IMR-90 (cell line): Measurements from ENCODE around the gene CLDN34. TPM values are rescaled to one million over a fixed set of nuclear protein-coding genes. Genes with fewer than 3 reads are reported as not detected.

ENCODE experiments used
- ATAC-seq: fragments of 200-7000 bp; cut with Tn5 transposase; 2 replicates; pipeline ENCODE4 v1.9.1; 2020; ENCODE audit warnings: low read depth, mild to moderate bottlenecking, moderate library complexity
- BruUV-seq: library from RNA; stranded (reverse); fragments of 400-500 nt; replicated peaks from 2 replicates; lab custom pipeline; 2021; lab: Mats Ljungman, UMichigan
- CTCF ChIA-PET: fragments of 300-600 bp; formaldehyde crosslinking; extraction: SDS; loops from one replicate; lab custom pipeline; 2021; ENCODE audit warnings: antibody characterized with exemption; lab: Yijun Ruan, JAX
- POLR2A ChIA-PET: fragments of 300-600 bp; sonication (Branson Sonifier 250); formaldehyde crosslinking; loops from one replicate; lab custom pipeline; 2022; ENCODE audit warnings: antibody characterized with exemption; ENCODE audit not compliant: unreplicated experiment; lab: Charles Lee
- DNase-seq: peaks from one replicate; pipeline ENCODE4 v3.0.0; 2013
- H2AFZ ChIP-seq: replicated peaks from 2 replicates; pipeline ENCODE3; 2013; ENCODE audit warnings: low read length, mild to moderate bottlenecking; ENCODE audit not compliant: poor library complexity
- H2AK5ac ChIP-seq: 2 replicates; pipeline ENCODE4 v1.6.1; 2013; ENCODE audit warnings: low read depth, low read length, inconsistent platforms
- H2AK9ac ChIP-seq: replicated peaks from 2 replicates; pipeline ENCODE3; 2013; ENCODE audit warnings: mild to moderate bottlenecking, low read depth, low read length, moderate library complexity; ENCODE audit not compliant: poor library complexity
- H2BK120ac ChIP-seq: 2 replicates; pipeline ENCODE4 v1.6.1; 2013; ENCODE audit warnings: low read depth, low read length, inconsistent platforms
- H2BK15ac ChIP-seq: 3 replicates; pipeline ENCODE4 v1.6.1; 2013; ENCODE audit warnings: low read depth, low read length, inconsistent platforms
- H2BK20ac ChIP-seq: 2 replicates; pipeline ENCODE4 v1.6.1; 2013; ENCODE audit warnings: low read depth, mild to moderate bottlenecking, inconsistent platforms, low read length, moderate library complexity
- H2BK5ac ChIP-seq: 2 replicates; pipeline ENCODE4 v1.6.1; 2013; ENCODE audit warnings: mild to moderate bottlenecking, low read depth, low read length, inconsistent platforms; ENCODE audit not compliant: poor library complexity, severe bottlenecking
- H3K14ac ChIP-seq: replicated peaks from 2 replicates; pipeline ENCODE4 v1.6.1; 2013; ENCODE audit warnings: low read depth, low read length, inconsistent platforms
- H3K18ac ChIP-seq: 2 replicates; pipeline ENCODE4 v1.6.1; 2013; ENCODE audit warnings: low read depth, low read length, control low read depth
- H3K23ac ChIP-seq: 2 replicates; pipeline ENCODE4 v1.6.1; 2013; ENCODE audit warnings: low read depth, low read length, inconsistent platforms
- H3K27ac ChIP-seq: 2 replicates; pipeline ENCODE4 v1.5.1; 2013; ENCODE audit warnings: mild to moderate bottlenecking, control low read depth, low read length; ENCODE audit not compliant: insufficient read depth
- H3K27me3 ChIP-seq: 2 replicates; pipeline ENCODE4 v1.6.1; 2013; ENCODE audit warnings: low read length; ENCODE audit not compliant: control insufficient read depth, insufficient read depth
- H3K36me3 ChIP-seq: 2 replicates; pipeline ENCODE4 v1.6.1; 2013; ENCODE audit warnings: low read length, mixed read lengths; ENCODE audit not compliant: control insufficient read depth, insufficient read depth
- H3K4ac ChIP-seq: 2 replicates; pipeline ENCODE4 v1.6.1; 2013; ENCODE audit warnings: low read depth, low read length, inconsistent platforms
- H3K4me1 ChIP-seq: 2 replicates; pipeline ENCODE4 v1.6.1; 2013; ENCODE audit warnings: low read length, mixed read lengths; ENCODE audit not compliant: control insufficient read depth, insufficient read depth
- H3K4me2 ChIP-seq: 2 replicates; pipeline ENCODE4 v1.6.1; 2013; ENCODE audit warnings: low read depth, mild to moderate bottlenecking, control low read depth, low read length, moderate library complexity
- H3K4me3 ChIP-seq: 2 replicates; pipeline ENCODE4 v1.5.1; 2013; ENCODE audit warnings: low read depth, mild to moderate bottlenecking, control low read depth, low read length, moderate library complexity; ENCODE audit not compliant: insufficient read depth
- H3K56ac ChIP-seq: 2 replicates; pipeline ENCODE4 v1.6.1; 2013; ENCODE audit warnings: low read length, inconsistent platforms; ENCODE audit not compliant: insufficient read depth; ENCODE audit errors: extremely low read depth
- H3K79me1 ChIP-seq, 2 experiments: 2 replicates each; pipeline ENCODE4 v1.6.1; 2013; ENCODE audit warnings: low read length in 2 of 2, inconsistent platforms in 1 of 2, low read depth in 1 of 2
- H3K9ac ChIP-seq: 2 replicates; pipeline ENCODE4 v1.6.1; 2013; ENCODE audit warnings: low read depth, low read length, control low read depth
- H3K9me1 ChIP-seq: 2 replicates; pipeline ENCODE4 v1.6.1; 2013; ENCODE audit warnings: low read length, inconsistent platforms; ENCODE audit not compliant: insufficient read depth
- H3K9me3 ChIP-seq: 2 replicates; pipeline ENCODE4 v1.6.1; 2013; ENCODE audit warnings: low read length; ENCODE audit not compliant: control insufficient read depth, insufficient read depth
- H4K20me1 ChIP-seq: 2 replicates; pipeline ENCODE4 v1.6.1; 2013; ENCODE audit warnings: low read length, inconsistent platforms; ENCODE audit not compliant: insufficient read depth
- H4K5ac ChIP-seq: 2 replicates; pipeline ENCODE4 v1.6.1; 2013; ENCODE audit warnings: mild to moderate bottlenecking, low read depth, low read length, control low read depth
- H4K8ac ChIP-seq, 2 experiments: 2 replicates each; pipeline ENCODE4 v1.6.1; 2013; ENCODE audit warnings: low read depth in 2 of 2, low read length in 2 of 2, control low read depth in 1 of 2, inconsistent platforms in 1 of 2
- H4K91ac ChIP-seq: 2 replicates; pipeline ENCODE4 v1.6.1; 2013; ENCODE audit warnings: low read depth, low read length, inconsistent platforms; ENCODE audit not compliant: insufficient read depth
- BHLHE40 ChIP-seq: fragments of 150-350 bp; IDR thresholded peaks from 2 replicates; pipeline ENCODE4 v1.6.1; 2016; ENCODE audit warnings: mild to moderate bottlenecking, low read depth, low read length
- CEBPB ChIP-seq: IDR thresholded peaks from 2 replicates; pipeline ENCODE4 v1.6.1; 2012; ENCODE audit warnings: low read depth, low read length, improper control_type of control experiment
- CTCF ChIP-seq: conservative IDR thresholded peaks from 2 replicates; pipeline ENCODE4 v1.5.1; 2012; ENCODE audit warnings: mild to moderate bottlenecking, low read depth, low read length, improper control_type of control experiment
- FOS ChIP-seq: fragments of 150-350 bp; IDR thresholded peaks from 2 replicates; pipeline ENCODE4 v1.6.1; 2016; ENCODE audit warnings: low read depth, low read length
- MAFK ChIP-seq: IDR thresholded peaks from 2 replicates; pipeline ENCODE4 v1.6.1; 2012; ENCODE audit warnings: low read depth, low read length, improper control_type of control experiment
- NFE2L2 ChIP-seq: fragments of 150-350 bp; IDR thresholded peaks from 2 replicates; pipeline ENCODE4 v1.6.1; 2016; ENCODE audit warnings: low read depth, mild to moderate bottlenecking, low read length
- RAD21 ChIP-seq: IDR thresholded peaks from 2 replicates; pipeline ENCODE4 v1.6.1; 2012; ENCODE audit warnings: low read length, improper control_type of control experiment
- SMC3 ChIP-seq: fragments of 150-350 bp; IDR thresholded peaks from 2 replicates; pipeline ENCODE4 v1.6.1; 2016; ENCODE audit warnings: low read depth, mild to moderate bottlenecking, antibody characterized with exemption, low read length, moderate library complexity
- WGBS, 2 experiments: methylation state at CpG; one replicate each; pipeline versions ENCODE4 v1.1.5 to v1.1.7; 2013; ENCODE audit warnings: missing lambda C conversion rate in 2 of 2; ENCODE audit not compliant: insufficient read length in 1 of 2; ENCODE audit errors: extremely low coverage in 2 of 2; 5-methylcytosine and 5-hydroxymethylcytosine counted together
- dilution Hi-C: fragments of 300-500 bp; cut with HindIII; formaldehyde crosslinking; loops from one replicate; pipeline ENCODE4 v1.14.3; 2018; ENCODE audit warnings: low sequenced_read_pairs; ENCODE audit not compliant: unreplicated experiment
- in situ Hi-C: fragments of 300-500 bp; cut with MboI; formaldehyde crosslinking; loops from 3 replicates; pipeline ENCODE4 v1.14.3; 2019; ENCODE audit warnings: low sequenced_read_pairs, inconsistent platforms, mixed read lengths
- intact Hi-C: fragments of 100-400 bp; cut with micrococcal nuclease; formaldehyde crosslinking; loops from 2 replicates; pipeline ENCODE4 v1.10.0; 2022
- polyA plus RNA-seq, 3 experiments: library from polyadenylated mRNA; depleted of rRNA; stranded (reverse); fragments of >200 nt; gene quantifications; 2 replicates each; pipeline ENCODE4 v1.2.3, GENCODE V29; 2012; ENCODE audit warnings: low replicate concordance in 1 of 3
- total RNA-seq: library from RNA; depleted of rRNA; stranded (reverse); fragments of >200 nt; gene quantifications from 2 replicates; pipeline ENCODE4 v1.2.3, GENCODE V29; 2012
- TF ChIP-seq, protein P1 (sequence below): fragments of 150-350 bp; IDR thresholded peaks from 2 replicates; pipeline ENCODE4 v1.6.1; 2016; ENCODE audit warnings: low read depth, mild to moderate bottlenecking, low read length, moderate library complexity, borderline replicate concordance

Gene CLDN34
- total and polyA plus RNA-seq, 2 of the 4 experiments (the other 2 are of a cell fraction) = 0.14 TPM; not detected in 1

- intact Hi-C loops = no loop called here
These were observed 26.7 kb upstream of the CLDN34 start for GRCh38 chrX:9940421-9940820.

More at GRCh38 chrX:9940421-9940820, 26.7 kb upstream of the CLDN34 start:
- in situ Hi-C loops = no loop called here
- Histone ChIP-seq H4K8ac (no peak overlapping the region), H3K4me3 (no peak overlapping the region), H2BK15ac (no peak overlapping the region), H2BK20ac (no peak overlapping the region), H3K27me3 (no peaks in the 10 kb centered on the region), H4K5ac (no peak overlapping the region), H2BK120ac (no peak overlapping the region), H3K36me3 (peaks cover 13% of the 10 kb centered on the region), H4K91ac (no peak overlapping the region), H3K4ac (no peak overlapping the region), H2AK9ac (no peak overlapping the region), H2AFZ (no peak overlapping the region), H3K4me2 (no peak overlapping the region), H3K4me1 (no peaks in the 10 kb centered on the region), H3K9me1 (no peaks in the 10 kb centered on the region), H2BK5ac (no peak overlapping the region), H3K79me1 (0 out of 4 replicates have a peak, but pooled peaks cover 2 to 3% of the 10 kb centered on the region in 2 experiments), H3K23ac (no peak overlapping the region), H4K20me1 (no peaks in the 10 kb centered on the region), H3K9me3 (peaks cover 7% of the 10 kb centered on the region; the same call in 1 of the 2 replicates), H2AK5ac (no peak overlapping the region), H3K18ac (no peak overlapping the region), H3K9ac (no peak overlapping the region), H3K27ac (no peak overlapping the region), H3K56ac (no peak overlapping the region), H3K14ac (no peak overlapping the region)
- no peak for TF ChIP-seq CEBPB
- no peak for TF ChIP-seq RAD21
- no peak for TF ChIP-seq FOS
- TF ChIP-seq, protein P1, sequence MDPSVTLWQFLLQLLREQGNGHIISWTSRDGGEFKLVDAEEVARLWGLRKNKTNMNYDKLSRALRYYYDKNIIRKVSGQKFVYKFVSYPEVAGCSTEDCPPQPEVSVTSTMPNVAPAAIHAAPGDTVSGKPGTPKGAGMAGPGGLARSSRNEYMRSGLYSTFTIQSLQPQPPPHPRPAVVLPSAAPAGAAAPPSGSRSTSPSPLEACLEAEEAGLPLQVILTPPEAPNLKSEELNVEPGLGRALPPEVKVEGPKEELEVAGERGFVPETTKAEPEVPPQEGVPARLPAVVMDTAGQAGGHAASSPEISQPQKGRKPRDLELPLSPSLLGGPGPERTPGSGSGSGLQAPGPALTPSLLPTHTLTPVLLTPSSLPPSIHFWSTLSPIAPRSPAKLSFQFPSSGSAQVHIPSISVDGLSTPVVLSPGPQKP = no peak
- no peak for TF ChIP-seq CTCF
- no peak for TF ChIP-seq NFE2L2
- peak; percentile 55; the same call in 1 of the 2 replicates for TF ChIP-seq BHLHE40
- peak; percentile 48 for TF ChIP-seq MAFK
- TF ChIP-seq SMC3 = no peak
- 96% methylated on average over 10 of the region's 14 CpGs; no CpG with 5 or more reads in 1 of the 2 experiments for WGBS, 2 experiments
- BruUV-seq = no TSS peak
- DNase-seq (peak; percentile 82), ATAC-seq (peak; percentile 21; the same call in 1 of the 2 replicates)
- ChIA-PET POLR2A (no interaction called here), CTCF (interaction anchor here (0.6 kb wide), 1 partner anchor 65 kb away, joined by 3 read pairs; no protein-coding TSS in a partner anchor)
- dilution Hi-C loops = no loop called here
